MM.1S (cell line): Measurements from ENCODE around the gene SEPTIN8.

Experiments
- EZH2 ChIP-seq: fragments of 300-600 bp; sonication (generic); optimal IDR thresholded peaks from 2 replicates; pipeline ENCODE3; 2017; ENCODE audit warnings: low read depth, mild to moderate bottlenecking, antibody characterized with exemption, low read length, mixed read lengths
- TF ChIP-seq, protein P1 (sequence below): fragments of 300-600 bp; sonication (generic); IDR thresholded peaks from 2 replicates; pipeline ENCODE4 v1.5.1; 2016; ENCODE audit warnings: antibody characterized with exemption, low read length, mixed read lengths

DNA sequence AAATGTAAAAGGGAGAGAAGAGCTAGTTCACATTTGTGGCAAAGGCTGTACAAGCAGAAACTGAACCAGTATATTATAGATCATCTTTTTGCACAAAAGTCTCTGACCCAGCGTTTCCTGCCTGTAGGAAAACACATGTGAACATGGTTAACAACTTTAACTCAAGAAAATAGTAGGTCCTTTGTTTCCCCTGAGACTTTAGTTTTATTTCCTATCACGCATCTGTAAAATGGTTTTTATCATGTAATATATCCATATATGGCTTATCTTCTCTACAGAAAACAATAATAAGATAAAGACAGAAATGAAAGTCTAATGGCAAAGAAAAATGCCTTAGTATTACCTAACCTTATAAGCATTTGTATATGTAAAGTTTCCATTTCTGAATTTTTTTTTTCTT, 42.4 kb downstream of the SEPTIN8 start:
- TF ChIP-seq, protein P1, sequence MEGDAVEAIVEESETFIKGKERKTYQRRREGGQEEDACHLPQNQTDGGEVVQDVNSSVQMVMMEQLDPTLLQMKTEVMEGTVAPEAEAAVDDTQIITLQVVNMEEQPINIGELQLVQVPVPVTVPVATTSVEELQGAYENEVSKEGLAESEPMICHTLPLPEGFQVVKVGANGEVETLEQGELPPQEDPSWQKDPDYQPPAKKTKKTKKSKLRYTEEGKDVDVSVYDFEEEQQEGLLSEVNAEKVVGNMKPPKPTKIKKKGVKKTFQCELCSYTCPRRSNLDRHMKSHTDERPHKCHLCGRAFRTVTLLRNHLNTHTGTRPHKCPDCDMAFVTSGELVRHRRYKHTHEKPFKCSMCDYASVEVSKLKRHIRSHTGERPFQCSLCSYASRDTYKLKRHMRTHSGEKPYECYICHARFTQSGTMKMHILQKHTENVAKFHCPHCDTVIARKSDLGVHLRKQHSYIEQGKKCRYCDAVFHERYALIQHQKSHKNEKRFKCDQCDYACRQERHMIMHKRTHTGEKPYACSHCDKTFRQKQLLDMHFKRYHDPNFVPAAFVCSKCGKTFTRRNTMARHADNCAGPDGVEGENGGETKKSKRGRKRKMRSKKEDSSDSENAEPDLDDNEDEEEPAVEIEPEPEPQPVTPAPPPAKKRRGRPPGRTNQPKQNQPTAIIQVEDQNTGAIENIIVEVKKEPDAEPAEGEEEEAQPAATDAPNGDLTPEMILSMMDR: no peak
- no peak for TF ChIP-seq EZH2
